PC-9 (cell line): ENCODE data around the gene HERC4.

ENCODE experiments used
- CTCF ChIP-seq: fragments of 200-600 bp; sonication (generic); conservative IDR thresholded peaks from 2 replicates; pipeline ENCODE4 v1.6.1; 2017; ENCODE audit warnings: mixed run types, antibody characterized with exemption, mild to moderate bottlenecking, moderate library complexity
- EZH2 ChIP-seq: fragments of 200-600 bp; sonication (generic); IDR thresholded peaks from 2 replicates; pipeline ENCODE4 v1.8.0; 2017; ENCODE audit warnings: antibody characterized with exemption, low read depth

GRCh38 chr10:68053553-68053952, 21.5 kb downstream of the HERC4 start:
- TF ChIP-seq CTCF (no peak), EZH2 (no peak)
